EH (cell line): ENCODE data around the gene USP49.

Source experiments
- DNase-seq: peaks from one replicate; pipeline ENCODE4 v3.0.0-alpha.2; 2015; ENCODE audit warnings: low read depth

The USP49 gene

DNA sequence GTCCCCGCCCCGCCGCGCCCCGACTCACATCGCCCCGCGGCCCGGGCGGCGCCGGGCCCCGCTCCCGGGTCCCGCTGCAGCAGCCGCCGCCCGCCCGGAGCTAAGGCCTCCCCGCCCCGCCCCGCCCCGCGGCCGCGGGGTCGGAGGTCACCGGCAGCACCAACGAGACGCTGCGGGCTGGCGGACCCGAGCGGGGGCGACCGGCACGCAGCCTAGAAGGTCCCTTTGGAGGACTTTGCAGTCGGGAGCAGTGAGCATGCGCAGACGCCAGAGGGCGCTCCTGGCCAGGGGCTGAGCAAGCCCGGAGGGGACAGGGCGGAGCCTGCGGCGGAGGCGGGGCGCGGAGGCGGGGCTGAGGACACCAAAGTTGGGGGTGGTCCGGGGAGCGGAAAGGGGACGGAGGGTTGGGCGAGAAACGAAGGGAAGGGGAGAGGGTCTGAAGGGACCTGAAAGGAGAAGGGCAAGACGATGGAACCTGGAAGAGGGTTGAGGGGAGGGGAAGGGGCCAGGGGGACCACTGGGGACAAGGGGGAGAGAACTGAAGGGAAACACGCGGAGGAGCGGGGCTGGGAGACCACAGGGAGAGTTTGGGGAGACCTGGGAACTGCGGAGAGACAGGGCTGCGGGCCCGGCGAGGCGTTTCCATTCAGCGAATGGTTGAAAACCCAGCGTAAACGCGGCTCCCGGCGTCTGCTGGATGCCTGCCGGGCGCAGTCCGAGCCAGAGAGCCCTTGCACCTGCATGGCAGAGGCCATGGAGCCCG, 115.2 kb downstream of the USP49 start, which contains the start of gene FRS3:
FRS3 (minus strand) TSS at position 113 of the 763 bp plus-strand sequence. CDS start 2,913 bp downstream, outside the sequence.
- DNase-seq = peak; percentile 90

- no peak for DNase-seq
These were observed 115.8 kb downstream of the USP49 start for GRCh38 chr6:41779336-41779735.

DNA sequence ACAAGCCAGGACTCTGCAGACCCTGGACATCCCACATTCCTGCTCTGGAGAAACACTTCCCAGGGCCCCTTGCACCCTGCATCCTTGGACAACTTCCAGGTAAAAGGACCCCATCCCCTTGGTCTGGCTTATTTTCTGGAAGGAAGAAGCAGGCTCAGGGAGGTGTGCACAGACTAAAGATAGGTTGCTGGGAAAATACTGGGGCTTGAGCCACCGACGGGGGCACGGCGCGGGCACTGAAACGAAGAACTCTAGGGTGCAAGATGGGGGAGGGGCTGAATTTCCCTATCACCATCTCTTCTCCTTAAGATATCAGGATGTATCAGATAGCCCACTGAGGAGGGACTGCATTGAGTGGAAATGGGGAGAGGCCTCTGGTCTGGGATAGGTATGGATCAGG, 116.3 kb downstream of the USP49 start:
- no peak for DNase-seq

GRCh38 chr6:41777551-41778285, 117.5 kb downstream of the USP49 start:
- no peak for DNase-seq

DNA sequence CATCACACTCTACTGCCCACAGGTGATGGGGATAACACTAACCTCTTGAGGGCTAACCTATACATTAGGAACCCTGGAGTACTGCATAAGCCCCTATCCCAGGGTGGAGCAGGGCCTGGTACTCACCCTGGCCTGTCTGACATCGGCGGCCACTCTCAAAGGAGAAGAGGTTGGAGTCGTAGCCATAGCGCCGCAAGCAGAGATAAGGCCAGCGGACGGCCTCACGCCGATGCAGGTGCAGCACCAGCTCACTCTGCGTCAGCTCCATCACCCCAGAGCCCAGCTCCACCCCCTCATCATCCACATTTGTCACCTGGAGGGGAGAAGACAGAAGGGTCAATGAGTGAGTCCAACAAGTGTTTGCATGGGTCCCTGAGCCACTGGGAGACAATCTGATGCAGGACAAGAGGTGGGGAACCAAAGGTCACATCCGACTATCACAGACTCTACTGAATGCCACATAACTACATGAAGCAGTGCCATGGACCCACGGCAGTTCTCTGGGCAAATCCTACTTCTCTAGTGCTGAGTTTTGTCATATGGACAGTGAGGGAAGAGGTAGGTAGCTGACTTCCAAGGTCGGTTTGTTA, 119.8 kb downstream of the USP49 start:
- DNase-seq = no peak

GRCh38 chr6:41774841-41775240, 120.3 kb downstream of the USP49 start:
- DNase-seq = no peak

GRCh38 chr6:41771058-41771983, 123.9 kb downstream of the USP49 start:
- no peak for DNase-seq

DNA sequence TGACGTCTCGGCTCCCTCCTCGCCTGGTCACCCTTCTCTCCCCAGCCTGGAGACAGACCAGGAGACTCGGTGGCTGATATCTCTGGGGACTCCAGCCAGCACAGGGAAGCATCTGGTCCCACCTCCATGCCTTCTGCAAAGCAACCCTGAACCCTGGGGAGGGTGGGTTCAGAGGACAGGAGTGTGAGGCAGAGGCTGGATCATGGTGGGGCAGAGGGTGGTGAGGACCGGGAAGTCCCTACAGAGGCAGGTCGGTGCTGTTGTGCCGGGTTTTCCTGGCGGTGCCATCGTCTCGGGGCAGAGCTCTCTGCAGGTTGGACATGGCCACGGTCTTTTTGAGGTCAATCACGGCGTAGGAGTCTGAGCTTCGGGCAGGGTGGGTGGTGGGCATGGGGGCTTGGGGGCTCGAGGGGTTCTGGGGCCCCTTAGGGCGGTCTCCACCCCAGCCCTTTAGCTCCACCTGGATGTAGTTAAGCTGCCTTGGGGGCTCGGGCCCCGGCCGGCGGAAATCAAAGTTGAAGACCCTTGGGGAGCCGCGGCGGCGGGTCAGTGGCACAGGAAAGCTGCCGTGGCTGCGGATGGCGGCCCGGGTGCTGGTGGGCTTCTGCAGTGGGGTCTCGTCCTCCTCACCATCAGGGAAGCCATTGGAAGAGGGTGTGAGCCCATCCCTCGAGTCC, 124.7 kb downstream of the USP49 start:
- no peak for DNase-seq

- DNase-seq = no peak
These were observed 125.8 kb downstream of the USP49 start for GRCh38 chr6:41769376-41769775.

GRCh38 chr6:41768545-41769308, 126.4 kb downstream of the USP49 start:
- no peak for DNase-seq

DNA sequence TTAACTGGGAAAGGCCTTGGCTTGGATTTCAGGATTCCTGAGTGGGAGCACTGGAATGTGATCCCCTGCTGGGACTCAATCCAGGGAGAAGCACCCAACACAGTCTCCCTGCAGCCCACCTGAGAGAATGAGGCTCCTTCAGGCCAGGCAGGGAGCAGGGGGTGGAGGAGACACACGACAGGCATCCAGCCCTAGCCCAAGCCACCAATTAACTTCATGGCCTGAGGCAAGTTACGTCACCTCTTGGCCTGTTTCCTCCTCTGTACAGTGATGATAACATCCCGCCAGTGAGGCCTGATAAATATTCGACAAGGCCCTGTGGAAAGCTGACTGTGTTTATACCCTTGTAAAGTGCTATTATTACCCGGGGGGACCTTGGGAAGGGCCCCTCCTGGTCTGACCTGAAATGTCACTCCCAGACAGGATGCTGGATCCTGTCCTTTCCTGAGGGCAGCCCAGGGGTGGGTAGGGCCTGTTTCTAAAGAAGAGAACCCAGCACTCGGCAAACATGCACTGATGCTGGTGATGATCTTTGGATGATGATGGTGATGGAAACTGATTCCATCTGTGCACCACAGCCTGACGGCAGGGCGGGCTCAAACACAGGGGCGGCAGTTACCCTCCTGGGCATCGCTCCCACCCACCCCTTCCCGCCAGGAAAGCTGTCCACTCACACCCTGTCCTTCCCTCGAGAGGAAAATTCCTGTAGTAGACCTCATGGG, 127.9 kb downstream of the USP49 start:
- DNase-seq = peak; percentile 95

DNA sequence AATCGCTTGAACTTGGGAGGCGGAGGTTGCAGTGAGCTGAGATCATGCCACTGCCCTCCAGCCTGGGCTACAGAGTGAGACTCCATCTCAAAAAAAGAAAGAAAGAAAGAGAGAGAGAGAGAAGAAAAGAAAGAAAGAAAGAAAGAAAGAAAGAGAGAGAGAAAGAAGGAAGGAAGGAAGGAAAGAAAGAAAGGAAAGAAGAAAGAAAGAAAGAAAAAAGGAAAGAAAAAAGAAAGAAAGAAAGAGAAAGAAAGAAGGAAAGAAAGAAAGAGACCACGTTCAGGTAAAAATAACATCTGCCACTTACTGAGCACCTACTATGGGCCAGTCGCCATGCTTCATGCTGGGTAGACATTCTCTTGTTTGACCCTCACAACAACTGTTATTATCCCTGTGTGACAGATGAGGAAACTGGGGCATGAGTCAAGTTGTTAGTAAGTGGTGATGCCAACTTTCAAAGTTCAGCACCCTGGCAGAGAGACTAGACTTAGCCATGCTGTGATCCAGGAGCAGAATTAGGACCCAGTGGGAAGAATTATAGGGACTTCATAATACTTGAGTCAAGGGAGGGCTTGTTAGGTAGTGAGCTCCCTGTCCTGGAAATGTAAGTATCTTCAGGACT, 129.0 kb downstream of the USP49 start:
- peak; percentile 27 for DNase-seq

GRCh38 chr6:41763470-41763869, 131.7 kb downstream of the USP49 start:
- no peak for DNase-seq

DNA sequence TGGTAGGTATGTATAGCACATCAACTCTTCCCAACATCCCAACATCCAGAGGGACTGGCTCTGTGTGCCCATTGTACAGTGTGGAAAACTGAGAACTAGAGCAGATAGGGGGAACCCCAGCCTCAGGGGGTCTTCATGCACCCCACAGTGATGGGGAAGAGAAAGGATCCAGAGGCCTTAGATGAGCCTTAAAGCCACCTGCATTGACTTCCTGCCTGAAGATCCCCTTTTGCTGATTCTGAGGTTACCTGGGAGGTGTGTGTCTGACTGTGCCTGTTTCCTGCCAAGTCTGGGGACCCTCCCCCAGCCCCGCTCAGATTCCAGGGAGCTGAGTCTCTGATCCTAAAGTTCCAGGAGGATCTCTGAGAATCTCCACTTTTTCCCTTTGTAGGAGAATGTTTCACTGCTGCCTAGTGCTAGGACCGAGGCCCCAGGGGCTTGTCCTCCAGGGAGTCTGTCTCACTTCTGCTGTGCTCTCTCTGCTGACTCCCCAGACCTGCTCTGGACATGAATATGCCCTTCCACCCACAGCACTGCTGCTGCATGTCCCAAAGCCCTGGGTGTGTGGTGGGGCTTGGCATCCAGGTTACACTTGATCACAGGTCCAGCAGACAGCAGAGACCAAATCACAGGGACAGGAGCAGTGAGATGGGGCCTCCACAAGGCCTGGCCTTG, 135.1 kb downstream of the USP49 start:
- no peak for DNase-seq

DNA sequence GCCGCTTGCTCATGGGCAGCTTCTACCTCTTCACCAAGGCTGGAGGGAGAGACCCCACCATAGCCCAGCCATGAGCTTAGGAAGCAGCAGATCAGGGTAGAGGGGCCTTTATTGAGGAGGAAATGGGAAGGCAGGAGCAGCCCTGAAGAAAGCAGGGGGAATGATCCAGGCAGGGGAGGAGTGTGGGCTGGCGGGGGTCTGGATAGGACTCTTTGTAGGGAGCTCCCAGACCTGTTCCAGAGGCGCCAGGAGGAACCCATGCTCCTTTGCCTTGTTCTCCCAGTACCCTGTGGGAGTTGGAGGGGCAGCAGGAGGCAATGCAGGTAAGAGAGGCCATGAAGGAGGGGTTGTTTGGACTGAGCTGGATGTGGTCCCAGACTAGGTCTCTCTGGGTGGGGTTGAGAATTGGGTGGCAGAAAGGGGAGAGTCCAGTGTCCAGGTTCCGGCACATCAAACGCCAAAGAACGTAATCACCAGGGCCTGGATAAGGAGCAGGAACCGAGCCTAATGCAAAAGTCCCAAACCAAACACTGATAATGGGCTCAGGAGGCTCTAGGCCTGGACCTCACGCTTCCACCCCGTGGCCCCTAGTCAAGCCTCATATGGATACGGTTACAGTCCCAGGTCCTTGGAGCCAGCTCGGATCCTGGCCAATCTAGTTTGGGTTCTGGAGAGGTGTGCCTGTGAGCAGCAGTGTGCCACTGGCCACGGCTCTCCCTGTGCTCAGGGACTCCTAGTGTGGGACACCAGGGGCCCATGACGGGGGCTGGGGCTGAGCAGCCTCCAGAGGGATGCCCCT, 135.9 kb downstream of the USP49 start:
- no peak for DNase-seq

GRCh38 chr6:41758641-41759035, 136.5 kb downstream of the USP49 start:
- no peak for DNase-seq

DNA sequence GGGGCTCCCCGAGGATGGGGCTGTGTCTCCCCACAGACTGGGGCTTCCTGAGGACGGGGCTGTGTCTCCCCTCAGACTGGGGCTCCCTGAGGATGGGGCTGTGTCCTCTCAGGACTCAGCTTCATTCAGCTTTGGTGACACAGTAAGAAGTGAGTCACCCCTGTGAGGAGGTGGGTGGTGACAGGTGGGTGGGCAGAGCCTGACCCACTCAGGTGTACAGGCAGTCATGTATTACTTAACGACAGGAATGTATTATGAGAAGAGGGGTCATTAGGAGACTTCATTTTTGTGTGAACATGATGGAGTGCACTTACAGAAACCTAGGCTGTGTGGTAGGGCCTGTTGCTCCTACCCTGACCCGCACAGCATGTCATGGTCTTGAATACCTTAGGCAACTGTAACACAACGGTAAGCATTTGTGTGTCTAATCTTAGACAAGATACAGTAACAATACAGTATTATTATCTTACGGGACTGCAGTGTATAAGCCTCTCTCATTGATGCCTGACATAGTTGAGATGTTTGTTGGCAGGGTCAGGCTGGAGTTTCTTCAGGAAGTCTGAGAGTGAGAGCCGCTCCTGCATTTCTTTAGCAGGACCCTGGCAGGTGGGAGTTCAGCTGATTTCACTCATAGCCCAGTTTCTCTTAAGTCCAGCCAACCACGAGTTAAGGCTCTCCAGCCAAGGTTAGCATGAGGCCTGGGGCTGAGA, 137.1 kb downstream of the USP49 start:
- DNase-seq = peak; percentile 32
